GM06990 (cell line): Measurements from ENCODE around the gene CNGB1.

ENCODE experiments used
- DNase-seq: peaks from one replicate; pipeline ENCODE4 v3.0.0-alpha.2; 2011; ENCODE audit not compliant: insufficient read length; ENCODE audit errors: extremely low read depth
- H3K27me3 ChIP-seq: replicated peaks from 2 replicates; pipeline ENCODE4 v1.6.0; 2011; ENCODE audit warnings: low read length; ENCODE audit not compliant: control insufficient read depth, insufficient read depth
- H3K36me3 ChIP-seq: 2 replicates; pipeline ENCODE4 v1.5.1; 2011; ENCODE audit warnings: low read length; ENCODE audit not compliant: control insufficient read depth, insufficient read depth
- H3K4me3 ChIP-seq: replicated peaks from 2 replicates; pipeline ENCODE4 v1.5.1; 2011; ENCODE audit warnings: low read depth, mild to moderate bottlenecking, control low read depth, low read length
- CTCF ChIP-seq: IDR thresholded peaks from 2 replicates; pipeline ENCODE4 v1.5.1; 2011; ENCODE audit warnings: low read length, control low read depth, mild to moderate bottlenecking, inconsistent platforms; ENCODE audit not compliant: insufficient read depth, poor library complexity, severe bottlenecking

Gene CNGB1

GRCh38 chr16:57941016-57941664 lies 29.8 kb downstream of the CNGB1 start:
- DNase-seq: no peak
- H3K4me3 ChIP-seq: no peak overlapping the region
- H3K27me3 ChIP-seq: peaks cover 1% of the 10 kb centered on the region

GRCh38 chr16:57940382-57940966 lies 30.5 kb downstream of the CNGB1 start:
- Histone ChIP-seq H3K4me3 (no peak overlapping the region), H3K27me3 (peaks cover 1% of the 10 kb centered on the region), H3K36me3 (no peaks in the 10 kb centered on the region)
- DNase-seq: no peak
- TF ChIP-seq CTCF: no peak

More at GRCh38 chr16:57941016-57941664, 29.8 kb downstream of the CNGB1 start:
- no peaks in the 10 kb centered on the region for H3K36me3 ChIP-seq
- no peak for TF ChIP-seq CTCF

GRCh38 chr16:57939872-57940224 lies 31.1 kb downstream of the CNGB1 start:
- no peak for TF ChIP-seq CTCF
- Histone ChIP-seq H3K36me3 (no peaks in the 10 kb centered on the region), H3K27me3 (peaks cover 1% of the 10 kb centered on the region), H3K4me3 (no peak overlapping the region)
- no peak for DNase-seq

GRCh38 chr16:57938936-57939871 lies 31.7 kb downstream of the CNGB1 start:
- Histone ChIP-seq H3K4me3 (no peak overlapping the region), H3K36me3 (no peaks in the 10 kb centered on the region), H3K27me3 (peaks cover 1% of the 10 kb centered on the region)
- TF ChIP-seq CTCF: peak; percentile 47
- DNase-seq: no peak

- no peaks in the 10 kb centered on the region for H3K36me3 ChIP-seq
- DNase-seq: no peak
- TF ChIP-seq CTCF: no peak
- H3K27me3 ChIP-seq: peaks cover 1% of the 10 kb centered on the region
- no peak overlapping the region for H3K4me3 ChIP-seq
Measured at GRCh38 chr16:57938484-57938883, 32.4 kb downstream of the CNGB1 start.
